Activated T-helper 17 cell treated with anti-CD3 and anti-CD28 coated beads, Interleukin-2, amount 50 U/mL, for 72 hours (primary cell): ENCODE results near the gene RAB3GAP1. TPM values are rescaled to one million over a fixed set of nuclear protein-coding genes. Genes with fewer than 3 reads are reported as not detected.
A peak's percentile ranks its signal among the peaks of the same experiment; 100 is the strongest.

Experiments used
- ATAC-seq: fragments of 150-1000 bp; cut with Tn5 transposase; replicated peaks from 2 replicates; pipeline ENCODE4 v1.10.0; 2021; ENCODE audit warnings: mild to moderate bottlenecking, moderate library complexity
- H3K27ac Mint-ChIP-seq: one replicate; pipeline ENCODE4 v1.8.0; 2022; ENCODE audit warnings: mixed read lengths
- H3K27me3 Mint-ChIP-seq: one replicate; pipeline ENCODE4 v1.8.0; 2022; ENCODE audit warnings: mixed read lengths
- H3K36me3 Mint-ChIP-seq: one replicate; pipeline ENCODE4 v1.8.0; 2022; ENCODE audit warnings: low read depth, mild to moderate bottlenecking, mixed read lengths
- H3K4me1 Mint-ChIP-seq: one replicate; pipeline ENCODE4 v1.8.0; 2022; ENCODE audit warnings: mixed read lengths
- H3K4me3 Mint-ChIP-seq: one replicate; pipeline ENCODE4 v1.8.0; 2022; ENCODE audit warnings: mild to moderate bottlenecking, mixed read lengths
- H3K9me3 Mint-ChIP-seq: one replicate; pipeline ENCODE4 v1.8.0; 2022; ENCODE audit warnings: mixed read lengths
- total RNA-seq, 2 donors: library from RNA; stranded (reverse); gene quantifications; one replicate each; pipeline ENCODE4 v1.2.3, GENCODE V29; 2022

The RAB3GAP1 gene
- total RNA-seq, 2 donors from 2014 or later: 19.9 to 28.3 TPM

GRCh38 chr2:135174810-135175093 is 122.7 kb downstream of the RAB3GAP1 start:
- H3K36me3 Mint-ChIP-seq: peaks cover 79% of the 10 kb centered on the region
- no peak overlapping the region for H3K27ac Mint-ChIP-seq
- H3K4me3 Mint-ChIP-seq: no peak overlapping the region
- no peaks in the 10 kb centered on the region for H3K27me3 Mint-ChIP-seq
- ATAC-seq: no peak
- no peaks in the 10 kb centered on the region for H3K4me1 Mint-ChIP-seq
- H3K9me3 Mint-ChIP-seq: peaks cover 6% of the 10 kb centered on the region

- Mint-ChIP-seq H3K27ac (no peak overlapping the region), H3K9me3 (peaks cover 6% of the 10 kb centered on the region), H3K27me3 (no peaks in the 10 kb centered on the region), H3K4me1 (no peaks in the 10 kb centered on the region), H3K36me3 (peaks cover 74% of the 10 kb centered on the region), H3K4me3 (no peak overlapping the region)
- ATAC-seq: no peak
Observed at GRCh38 chr2:135175177-135175576, 123.1 kb downstream of the RAB3GAP1 start.

- no peaks in the 10 kb centered on the region for H3K27me3 Mint-ChIP-seq
- ATAC-seq: no peak
- H3K4me3 Mint-ChIP-seq: no peak overlapping the region
- no peak overlapping the region for H3K27ac Mint-ChIP-seq
- no peaks in the 10 kb centered on the region for H3K4me1 Mint-ChIP-seq
- H3K36me3 Mint-ChIP-seq: peaks cover 32% of the 10 kb centered on the region
- H3K9me3 Mint-ChIP-seq: peaks cover 6% of the 10 kb centered on the region
Observed at GRCh38 chr2:135179689-135180088, 127.6 kb downstream of the RAB3GAP1 start.

DNA sequence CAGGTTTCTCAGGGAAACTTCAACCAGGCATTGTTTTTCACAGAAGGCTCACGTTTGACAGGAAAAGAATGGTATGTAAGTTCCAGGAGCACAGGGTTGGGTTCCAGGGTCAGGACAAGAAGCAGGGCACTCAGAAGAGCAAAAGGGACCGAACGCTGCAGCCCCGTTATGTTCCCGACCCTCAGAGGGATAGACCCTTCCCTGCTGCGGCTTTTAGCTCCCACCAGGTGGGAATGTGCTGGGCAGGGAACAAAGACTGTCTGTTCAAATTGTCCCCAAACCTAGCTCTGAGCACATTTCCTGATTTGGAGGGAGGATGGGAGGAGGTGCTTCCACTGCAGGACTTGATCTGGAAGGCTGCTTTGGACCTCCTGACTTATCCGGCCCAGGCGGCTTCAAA is 130.1 kb downstream of the RAB3GAP1 start:
- peaks cover 7% of the 10 kb centered on the region for H3K36me3 Mint-ChIP-seq

DNA sequence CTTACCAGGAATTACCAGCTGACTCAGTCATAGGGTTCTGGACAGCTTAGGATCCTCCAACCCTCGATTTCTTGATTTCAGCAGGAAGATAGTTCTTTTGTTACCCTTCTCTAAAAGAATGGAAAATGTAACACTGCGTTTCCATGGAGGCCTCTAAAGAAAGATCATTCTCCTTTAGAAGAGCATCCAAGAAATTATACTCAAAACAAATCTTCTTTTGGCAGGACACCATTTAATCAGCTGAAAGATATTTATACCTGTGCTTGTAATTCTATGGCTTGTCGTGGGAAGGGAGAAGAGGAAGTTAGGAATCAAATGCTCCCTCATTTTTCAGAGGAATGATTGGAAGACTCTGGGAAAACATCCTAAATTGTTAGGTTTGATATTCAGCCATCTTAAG is 130.5 kb downstream of the RAB3GAP1 start:
- Mint-ChIP-seq H3K27ac (no peak overlapping the region), H3K27me3 (no peaks in the 10 kb centered on the region), H3K4me1 (no peaks in the 10 kb centered on the region), H3K9me3 (peaks cover 2% of the 10 kb centered on the region), H3K36me3 (peaks cover 3% of the 10 kb centered on the region), H3K4me3 (no peak overlapping the region)
- no peak for ATAC-seq

More for the DNA sequence above, 130.1 kb downstream of the RAB3GAP1 start:
- ATAC-seq: no peak
- no peak overlapping the region for H3K4me3 Mint-ChIP-seq
- peak overlapping the region; percentile 0 for H3K27ac Mint-ChIP-seq
- no peaks in the 10 kb centered on the region for H3K9me3 Mint-ChIP-seq
- H3K4me1 Mint-ChIP-seq: no peaks in the 10 kb centered on the region
- no peaks in the 10 kb centered on the region for H3K27me3 Mint-ChIP-seq

DNA sequence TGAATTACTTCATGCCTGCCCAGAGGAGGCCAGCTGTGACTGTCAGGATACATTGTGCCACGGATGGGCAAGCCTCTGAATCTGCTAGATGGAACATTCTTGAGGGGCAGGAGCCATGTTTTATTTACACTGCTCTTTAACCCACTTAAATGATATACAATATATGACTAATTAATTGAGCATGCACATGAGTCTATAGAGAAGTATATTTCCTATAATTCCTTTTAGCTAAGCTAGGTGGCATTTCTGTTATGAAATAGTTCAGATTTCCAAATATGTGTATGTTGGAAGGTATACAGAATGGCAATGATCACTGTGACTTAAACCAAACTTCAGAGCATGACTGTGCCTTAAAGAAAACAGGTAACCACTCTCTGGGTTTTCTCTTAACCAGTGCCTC is 131.7 kb downstream of the RAB3GAP1 start:
- Mint-ChIP-seq H3K9me3 (peaks cover 4% of the 10 kb centered on the region), H3K27me3 (no peaks in the 10 kb centered on the region), H3K4me3 (no peak overlapping the region), H3K4me1 (no peaks in the 10 kb centered on the region), H3K27ac (no peak overlapping the region), H3K36me3 (no peaks in the 10 kb centered on the region)
- no peak for ATAC-seq

GRCh38 chr2:135186054-135186453 is 134.0 kb downstream of the RAB3GAP1 start:
- Mint-ChIP-seq H3K4me3 (no peak overlapping the region), H3K4me1 (no peaks in the 10 kb centered on the region), H3K9me3 (peaks cover 9% of the 10 kb centered on the region), H3K36me3 (peaks cover 5% of the 10 kb centered on the region), H3K27me3 (no peaks in the 10 kb centered on the region), H3K27ac (no peak overlapping the region)
- no peak for ATAC-seq

GRCh38 chr2:135187270-135187669 is 135.2 kb downstream of the RAB3GAP1 start:
- Mint-ChIP-seq H3K36me3 (peaks cover 5% of the 10 kb centered on the region), H3K4me3 (no peak overlapping the region), H3K27me3 (no peaks in the 10 kb centered on the region), H3K9me3 (peaks cover 9% of the 10 kb centered on the region), H3K27ac (no peak overlapping the region), H3K4me1 (no peaks in the 10 kb centered on the region)
- no peak for ATAC-seq

- Mint-ChIP-seq H3K4me3 (no peak overlapping the region), H3K27ac (no peak overlapping the region), H3K4me1 (no peaks in the 10 kb centered on the region), H3K27me3 (no peaks in the 10 kb centered on the region), H3K9me3 (peaks cover 9% of the 10 kb centered on the region), H3K36me3 (peaks cover 5% of the 10 kb centered on the region)
- ATAC-seq: no peak
Observed at GRCh38 chr2:135189148-135189547, 137.1 kb downstream of the RAB3GAP1 start.

DNA sequence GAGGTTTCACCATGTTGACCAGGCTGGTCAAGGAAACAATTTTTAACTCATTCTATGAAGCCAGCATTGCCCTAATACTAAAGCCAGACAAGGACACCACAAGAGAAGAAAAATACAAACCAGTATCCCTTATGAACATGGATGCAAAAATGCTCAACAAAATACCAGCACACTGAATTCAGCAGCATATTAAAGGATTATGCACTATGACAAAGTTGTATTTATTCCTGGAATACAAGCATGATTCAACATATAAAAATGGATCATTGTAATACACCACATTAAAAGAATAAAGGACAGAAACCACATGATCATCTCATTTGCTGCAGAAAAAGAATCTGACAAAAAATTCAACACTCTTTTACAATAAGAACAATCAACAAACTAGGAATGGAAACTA is 138.7 kb downstream of the RAB3GAP1 start:
- H3K27ac Mint-ChIP-seq: no peak overlapping the region
- no peaks in the 10 kb centered on the region for H3K4me1 Mint-ChIP-seq
- no peak overlapping the region for H3K4me3 Mint-ChIP-seq
- no peaks in the 10 kb centered on the region for H3K27me3 Mint-ChIP-seq
- H3K36me3 Mint-ChIP-seq: peaks cover 5% of the 10 kb centered on the region
- no peak for ATAC-seq
- peaks cover 9% of the 10 kb centered on the region for H3K9me3 Mint-ChIP-seq

- Mint-ChIP-seq H3K27me3 (no peaks in the 10 kb centered on the region), H3K4me3 (no peak overlapping the region), H3K9me3 (no peaks in the 10 kb centered on the region), H3K27ac (no peak overlapping the region), H3K4me1 (no peaks in the 10 kb centered on the region), H3K36me3 (no peaks in the 10 kb centered on the region)
- ATAC-seq: no peak
Observed at GRCh38 chr2:135198481-135198880, 146.4 kb downstream of the RAB3GAP1 start.

DNA sequence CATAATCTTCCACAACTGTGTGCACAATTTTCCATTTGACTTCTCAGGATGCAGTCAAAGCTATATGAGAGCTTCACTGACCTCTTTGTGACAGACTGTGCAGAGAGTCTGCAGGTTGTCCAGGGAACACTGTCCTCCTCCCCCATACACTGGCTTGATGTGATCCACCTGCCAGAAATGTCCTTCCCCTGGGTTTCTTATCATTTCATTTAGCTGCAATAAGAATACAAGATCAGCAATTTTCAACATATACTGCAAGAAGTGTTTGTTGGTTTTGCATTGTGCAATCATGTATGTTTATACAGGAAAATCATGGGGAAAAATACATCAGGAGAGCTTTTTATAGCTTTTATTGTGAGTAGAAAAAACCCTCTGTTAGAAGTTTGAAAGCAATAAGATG is 150.7 kb downstream of the RAB3GAP1 start:
- no peak overlapping the region for H3K4me3 Mint-ChIP-seq
- ATAC-seq: no peak
- no peaks in the 10 kb centered on the region for H3K27me3 Mint-ChIP-seq
- no peak overlapping the region for H3K27ac Mint-ChIP-seq
- H3K9me3 Mint-ChIP-seq: no peaks in the 10 kb centered on the region
- no peaks in the 10 kb centered on the region for H3K4me1 Mint-ChIP-seq
- no peaks in the 10 kb centered on the region for H3K36me3 Mint-ChIP-seq

- Mint-ChIP-seq H3K27me3 (no peaks in the 10 kb centered on the region), H3K4me1 (no peaks in the 10 kb centered on the region), H3K27ac (no peak overlapping the region), H3K36me3 (no peaks in the 10 kb centered on the region), H3K9me3 (no peaks in the 10 kb centered on the region), H3K4me3 (no peak overlapping the region)
- no peak for ATAC-seq
Observed at GRCh38 chr2:135203944-135204343, 151.9 kb downstream of the RAB3GAP1 start.

DNA sequence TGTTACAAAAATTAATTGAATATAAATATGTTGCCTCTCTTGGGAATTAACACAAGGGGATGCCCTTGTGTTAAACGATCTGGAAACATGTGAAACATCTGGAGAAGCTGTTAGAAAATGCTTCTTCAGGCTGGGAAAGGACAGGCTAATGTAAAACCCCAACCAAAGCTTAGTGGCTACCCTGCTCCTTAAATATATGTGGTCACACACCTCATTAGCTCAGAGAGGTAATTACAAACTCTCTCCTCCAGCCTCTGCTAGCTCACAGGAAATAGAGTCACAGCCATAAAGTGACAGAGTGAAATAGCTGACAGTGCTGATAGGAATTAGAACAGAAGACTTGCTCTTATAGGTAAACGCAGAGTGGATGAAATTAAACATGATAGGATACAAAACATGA is 155.9 kb downstream of the RAB3GAP1 start:
- no peak for ATAC-seq
- Mint-ChIP-seq H3K9me3 (no peaks in the 10 kb centered on the region), H3K4me1 (no peaks in the 10 kb centered on the region), H3K36me3 (no peaks in the 10 kb centered on the region), H3K27me3 (no peaks in the 10 kb centered on the region), H3K27ac (no peak overlapping the region), H3K4me3 (no peak overlapping the region)

- Mint-ChIP-seq H3K9me3 (no peaks in the 10 kb centered on the region), H3K4me3 (no peak overlapping the region), H3K36me3 (no peaks in the 10 kb centered on the region), H3K27me3 (no peaks in the 10 kb centered on the region), H3K4me1 (no peaks in the 10 kb centered on the region), H3K27ac (no peak overlapping the region)
- ATAC-seq: no peak
Observed at GRCh38 chr2:135212757-135213156, 160.7 kb downstream of the RAB3GAP1 start.

- no peaks in the 10 kb centered on the region for H3K9me3 Mint-ChIP-seq
- H3K27ac Mint-ChIP-seq: no peak overlapping the region
- no peak for ATAC-seq
- H3K4me3 Mint-ChIP-seq: no peak overlapping the region
- no peaks in the 10 kb centered on the region for H3K36me3 Mint-ChIP-seq
- no peaks in the 10 kb centered on the region for H3K27me3 Mint-ChIP-seq
- H3K4me1 Mint-ChIP-seq: no peaks in the 10 kb centered on the region
Observed at GRCh38 chr2:135218426-135218825, 166.3 kb downstream of the RAB3GAP1 start.
